GM18508 (cell line): ENCODE measurements around the gene DCAKD.

Experiments used
- ATAC-seq: cut with Tn5 transposase; IDR thresholded peaks from one replicate; pipeline ENCODE4 v1.9.1; 2021; ENCODE audit warnings: moderate number of reproducible peaks; ENCODE audit not compliant: insufficient read depth, unreplicated experiment

Gene DCAKD

DNA sequence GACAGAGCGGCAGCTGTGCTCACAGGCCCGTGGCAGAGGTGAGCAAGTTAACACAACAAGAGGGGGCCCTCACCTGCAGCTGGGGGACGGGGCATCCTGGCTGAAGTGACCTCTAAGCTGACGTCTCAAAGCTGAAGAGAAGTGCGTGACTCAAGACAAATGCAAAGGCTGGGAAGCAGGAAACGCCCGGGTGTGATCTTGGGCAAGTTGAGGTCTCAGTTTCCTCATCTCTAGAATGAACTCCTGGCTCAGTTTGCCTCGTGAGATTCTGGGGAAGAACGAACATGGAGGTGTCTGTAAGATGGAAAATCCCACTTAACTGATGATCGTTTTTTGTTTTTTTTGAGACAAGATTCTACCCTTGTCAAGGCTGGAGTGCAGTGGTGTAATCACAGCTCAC lies 43.2 kb downstream of the DCAKD start:
- ATAC-seq = no peak

DNA sequence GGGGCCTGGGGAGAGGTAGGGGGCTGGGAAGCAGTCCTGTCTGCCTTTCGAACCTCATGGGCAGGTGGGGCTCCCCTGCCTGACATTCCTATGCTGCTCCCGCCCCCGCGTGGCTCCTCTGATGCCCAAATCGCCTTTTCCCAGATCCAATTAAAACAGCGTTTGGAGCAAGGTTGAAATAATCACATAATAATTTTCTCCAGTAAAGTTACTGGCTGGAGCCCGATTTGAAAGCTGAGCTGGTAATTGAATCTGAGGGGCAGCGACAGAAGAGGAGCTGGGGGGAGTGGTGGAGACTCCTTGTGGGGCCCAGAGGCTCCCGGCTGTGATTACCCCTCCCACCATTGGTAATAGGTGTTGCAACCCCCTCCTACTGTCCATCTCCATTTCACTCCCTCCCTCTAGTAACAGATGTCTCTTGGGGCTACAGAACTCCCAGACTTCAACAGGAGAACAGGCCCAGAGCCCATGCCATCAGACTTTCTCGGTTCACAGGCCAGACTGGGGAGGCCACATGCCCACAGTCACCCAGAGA lies 44.4 kb downstream of the DCAKD start:
- no peak for ATAC-seq

DNA sequence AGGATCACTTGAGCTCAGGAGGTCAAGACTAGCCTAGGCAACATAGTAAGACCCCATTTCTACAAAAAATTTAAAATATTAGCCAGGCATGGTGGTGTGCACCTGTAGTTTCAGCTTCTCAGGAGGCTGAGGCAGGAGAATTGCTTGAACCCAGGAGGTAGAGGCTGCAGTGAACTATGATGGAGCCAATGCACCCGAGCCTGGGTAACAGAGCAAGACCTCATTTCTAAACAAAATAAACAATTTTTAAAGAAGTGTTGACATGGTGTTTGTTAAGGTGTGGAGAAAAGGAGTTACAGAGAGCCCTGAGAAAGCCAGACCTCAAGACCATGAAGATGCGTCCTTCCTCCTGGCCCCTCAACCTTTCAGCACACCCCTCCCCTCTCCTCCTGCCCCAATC lies 45.7 kb downstream of the DCAKD start:
- ATAC-seq = no peak

DNA sequence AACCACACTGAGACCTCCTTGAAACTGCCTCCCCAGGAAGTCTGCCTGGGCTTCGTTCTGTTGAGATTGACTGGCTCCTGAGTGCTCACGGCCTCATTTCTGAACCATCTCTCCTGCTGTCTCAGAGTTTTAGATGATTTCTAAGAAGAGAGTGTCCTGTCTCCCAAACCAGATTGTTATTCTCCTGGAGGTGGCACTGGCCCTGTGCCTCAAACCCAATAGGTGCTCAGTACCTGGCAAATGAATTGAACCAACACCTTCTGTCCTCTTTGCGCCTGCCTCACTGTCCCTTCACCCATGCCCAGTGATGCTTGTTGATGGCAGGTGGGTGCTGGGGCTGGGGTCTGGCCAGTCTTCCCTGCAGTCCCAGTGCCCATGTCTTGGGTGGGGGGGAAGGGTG lies 47.0 kb downstream of the DCAKD start:
- ATAC-seq = no peak

DNA sequence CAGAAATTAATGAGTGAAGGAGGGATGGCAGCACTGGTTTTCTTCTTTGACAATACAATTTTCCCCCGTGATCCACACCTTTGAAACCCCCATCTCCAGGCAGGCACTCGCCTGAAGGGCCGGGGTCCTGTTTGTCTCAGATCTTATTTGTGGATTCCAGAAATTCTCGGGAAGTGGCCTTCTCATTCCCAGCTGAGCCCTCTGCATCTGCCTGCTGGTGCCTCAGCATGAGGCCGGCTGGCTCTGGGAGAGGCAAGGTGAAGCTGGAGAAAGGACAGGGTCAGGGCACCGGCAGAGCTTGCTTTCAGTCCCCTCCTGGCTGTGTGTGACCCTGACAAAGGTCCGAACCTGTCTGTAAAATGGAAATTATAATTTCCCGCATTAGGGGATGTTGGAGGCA lies 47.6 kb downstream of the DCAKD start:
- no peak for ATAC-seq

DNA sequence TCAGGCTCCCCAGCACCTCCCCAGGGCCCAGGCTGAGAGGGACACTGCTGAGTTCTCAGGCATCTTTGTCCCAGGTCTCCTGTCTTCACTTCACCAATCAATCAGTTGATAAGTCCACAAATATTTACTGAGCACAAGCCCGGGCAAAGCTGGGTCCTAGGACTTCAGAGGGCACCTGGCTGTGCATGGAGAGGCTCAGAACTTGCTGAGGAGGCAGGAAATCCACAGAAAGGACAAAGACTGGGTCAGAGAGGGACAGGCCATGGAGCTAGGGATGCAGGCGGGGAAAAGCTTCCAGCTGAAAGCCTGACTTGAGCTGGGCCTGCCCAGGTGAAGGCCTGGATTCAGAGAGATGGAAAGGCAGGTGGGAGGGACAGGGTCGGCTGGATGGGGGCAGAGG lies 50.1 kb downstream of the DCAKD start:
- ATAC-seq = no peak

DNA sequence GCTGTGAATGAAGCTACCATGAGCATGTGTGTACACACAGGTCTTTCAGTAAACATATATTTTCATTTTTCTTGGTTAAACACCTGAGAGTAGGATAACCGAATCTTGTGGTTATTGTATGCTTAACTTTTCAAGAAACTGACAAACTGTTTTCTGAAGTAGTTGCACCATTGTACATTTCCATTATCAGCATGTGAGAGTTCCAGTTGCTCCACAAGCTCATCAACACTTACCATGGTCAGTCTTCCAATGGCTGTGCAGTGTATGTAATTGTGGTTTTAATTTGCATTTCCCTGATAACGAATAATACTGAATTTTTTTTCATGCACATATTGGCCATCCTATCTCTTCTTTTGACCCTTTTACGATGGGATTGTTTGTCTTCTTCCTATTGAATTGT lies 52.0 kb downstream of the DCAKD start:
- ATAC-seq = no peak

DNA sequence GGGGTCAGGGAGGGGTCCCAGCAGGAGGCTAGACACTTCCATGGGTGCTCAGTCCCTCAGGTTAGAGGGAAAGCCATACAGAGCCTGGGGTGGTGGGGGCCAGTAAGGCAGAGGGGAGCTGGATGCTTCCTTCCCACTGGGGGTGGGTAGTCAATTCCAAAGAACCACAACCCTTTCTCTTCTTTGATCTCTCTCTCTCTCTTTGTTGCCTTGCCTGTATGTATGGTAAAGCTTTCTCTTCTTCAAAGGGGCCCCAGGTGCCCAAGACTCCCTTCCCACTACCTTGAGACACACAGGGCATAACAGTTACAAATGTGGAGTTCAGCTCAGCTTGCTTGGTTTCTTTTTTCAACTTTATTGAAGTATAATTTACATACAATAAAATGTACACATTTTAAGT lies 52.8 kb downstream of the DCAKD start:
- no peak for ATAC-seq

DNA sequence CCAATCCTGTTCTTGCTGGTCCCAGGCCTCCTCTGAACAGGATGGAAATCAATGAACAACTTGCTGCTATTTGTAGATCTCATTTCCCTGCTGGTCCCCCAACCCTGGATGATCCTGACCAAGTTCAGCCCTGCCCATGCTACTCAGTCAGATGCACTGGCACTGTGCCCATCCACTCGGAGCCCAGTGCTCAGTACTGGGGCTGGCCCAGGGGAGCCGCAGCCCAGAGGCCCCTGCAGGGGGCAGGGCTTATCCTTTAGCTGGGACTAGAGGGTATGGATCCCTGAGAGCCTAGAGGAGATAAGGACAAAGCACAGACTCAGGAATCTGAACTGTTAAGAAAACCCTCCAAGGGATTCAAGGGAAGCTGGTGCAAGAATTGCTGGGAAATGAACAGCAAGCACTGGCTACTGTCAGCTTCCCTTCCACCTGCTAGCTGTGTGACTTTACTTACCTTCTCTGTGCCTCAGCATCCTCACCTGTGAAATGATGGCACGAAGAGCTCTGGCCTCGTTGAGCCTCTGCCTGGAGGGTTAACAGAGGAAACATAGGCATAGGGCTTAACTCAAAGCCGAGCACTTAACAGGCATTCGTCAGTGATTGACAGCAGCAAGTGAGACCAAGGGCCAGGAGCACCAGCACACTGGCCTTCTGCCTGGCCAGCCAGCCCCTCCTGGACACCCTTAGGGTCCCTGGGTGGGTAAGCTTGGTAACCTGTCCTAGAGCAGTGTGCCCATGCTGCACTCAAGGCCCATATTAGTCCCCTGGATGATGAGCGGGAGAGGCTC lies 53.5 kb downstream of the DCAKD start:
- ATAC-seq = no peak

DNA sequence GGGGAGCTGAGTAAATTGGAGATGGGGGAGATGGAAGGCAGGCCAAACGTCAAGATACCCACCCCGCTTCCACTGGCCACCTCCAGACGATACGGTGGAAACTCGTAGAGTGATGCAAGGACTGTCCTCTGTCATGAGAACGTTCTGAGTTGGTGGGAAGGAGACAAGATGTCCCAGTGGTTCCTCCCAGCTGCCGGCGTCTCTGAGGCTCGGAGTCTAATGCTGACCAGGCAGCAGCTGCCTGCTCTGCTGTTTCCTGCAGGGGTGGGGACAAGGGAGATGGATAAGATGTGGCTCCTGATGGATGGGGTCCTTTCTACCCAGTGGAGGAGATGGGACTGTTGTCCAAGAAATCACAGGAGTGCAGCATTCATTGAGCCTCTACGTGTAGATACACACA lies 55.1 kb downstream of the DCAKD start:
- ATAC-seq = no peak

DNA sequence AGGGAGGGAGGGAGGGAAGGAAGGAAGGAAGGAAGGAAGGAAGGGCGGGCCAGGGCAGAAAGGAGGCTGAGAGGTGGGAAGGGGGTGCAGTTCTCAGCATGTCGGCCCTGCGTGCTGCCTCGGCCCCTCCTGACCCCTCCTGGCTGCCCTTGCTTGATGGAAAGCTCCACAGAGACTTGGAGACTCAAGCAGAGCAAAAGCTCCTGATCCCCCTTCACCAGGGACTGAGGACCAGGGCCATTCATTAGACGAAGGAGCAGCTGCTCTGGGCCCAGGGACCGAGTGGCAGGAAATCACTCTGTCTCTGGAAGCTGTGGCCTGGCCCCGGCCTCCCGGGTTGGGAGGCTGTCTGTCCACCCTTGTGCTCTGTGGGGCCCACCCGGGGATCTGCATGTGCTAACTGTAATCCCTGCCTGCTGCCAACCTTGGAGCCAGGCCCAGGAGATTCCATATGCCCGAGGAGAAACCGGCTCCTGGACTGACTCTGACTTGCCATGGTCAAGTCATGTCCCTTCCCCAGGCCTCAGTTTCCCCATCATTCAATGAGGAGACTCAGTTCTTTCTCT lies 55.9 kb downstream of the DCAKD start:
- ATAC-seq = no peak

DNA sequence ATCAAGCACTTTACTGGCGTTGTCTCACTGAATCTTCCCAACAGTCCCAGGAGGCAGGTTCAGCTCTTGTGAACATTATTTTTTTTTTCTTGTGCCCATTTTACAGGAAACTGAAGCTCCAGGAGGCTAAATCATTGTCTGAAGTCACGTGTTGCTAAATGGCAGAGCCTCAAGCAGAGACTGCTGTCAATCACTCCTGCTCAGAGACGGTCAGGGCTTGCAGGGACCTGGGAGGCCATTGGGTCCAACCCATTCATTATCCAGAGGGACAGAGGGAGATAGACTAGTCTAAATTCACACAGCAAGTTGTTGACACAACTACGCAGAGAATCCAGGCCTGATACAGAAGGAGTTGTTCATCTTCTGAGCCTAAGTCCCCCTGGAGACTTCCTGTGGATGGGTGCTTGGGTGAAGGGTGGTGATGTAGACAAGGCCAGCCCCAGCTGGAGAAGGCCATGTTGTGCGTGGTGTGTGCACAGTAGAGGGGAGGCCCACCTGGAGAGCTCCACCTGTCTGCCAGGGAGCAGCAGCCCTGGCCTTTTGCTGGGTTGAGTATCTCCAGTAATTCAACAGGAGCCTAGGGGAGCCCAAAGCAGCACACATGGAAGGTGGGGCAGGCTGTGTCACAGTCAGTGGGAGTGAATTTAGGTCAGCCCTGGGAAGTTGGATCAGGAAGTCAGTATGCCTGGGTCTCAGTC lies 59.0 kb downstream of the DCAKD start:
- ATAC-seq = no peak

DNA sequence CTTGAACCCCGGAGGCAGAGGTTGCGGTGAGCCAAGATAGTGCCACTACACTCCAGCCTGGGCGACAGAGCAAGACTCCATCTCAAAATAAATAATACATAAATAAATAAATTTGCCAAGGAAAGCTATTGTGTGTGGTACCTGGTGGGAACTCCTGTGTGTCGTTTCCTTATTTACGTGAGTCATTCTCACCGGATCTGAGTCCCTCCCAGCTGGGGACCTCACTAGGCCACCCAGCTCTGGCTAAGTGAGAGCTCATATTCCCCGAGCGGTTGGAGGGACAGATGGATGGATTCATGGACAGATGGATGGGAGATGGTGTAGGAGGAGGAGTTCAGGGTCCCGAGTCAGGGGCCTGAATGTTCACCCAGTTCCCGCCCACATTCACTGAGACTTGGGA lies 60.4 kb downstream of the DCAKD start:
- ATAC-seq = no peak

DNA sequence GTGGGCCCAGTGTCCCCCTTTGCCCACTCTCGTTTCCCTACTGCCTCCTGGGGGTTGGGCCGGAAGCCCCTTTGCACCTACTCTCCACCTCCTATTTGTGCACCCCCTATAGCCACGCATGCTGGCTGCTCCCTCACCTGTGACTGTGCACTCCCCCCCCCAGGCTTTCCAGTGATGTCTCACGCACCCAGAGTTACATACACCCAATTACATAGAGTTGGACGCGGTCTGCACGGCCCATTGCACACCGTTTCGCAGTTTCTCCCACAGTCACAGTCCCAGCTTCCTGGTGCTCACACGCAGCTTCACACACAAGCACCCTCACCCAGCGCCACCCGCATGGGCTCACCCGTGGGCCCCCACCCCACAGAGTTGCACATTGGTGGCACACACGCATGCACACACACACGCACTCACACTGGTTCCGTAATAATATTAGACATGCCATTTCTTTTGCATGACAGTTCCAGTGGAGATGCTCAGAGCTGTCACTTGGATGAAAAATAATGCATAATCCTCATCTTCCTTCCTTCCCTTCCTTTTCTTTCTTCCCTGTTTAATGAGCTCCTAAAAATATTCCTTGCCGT lies 61.8 kb downstream of the DCAKD start:
- no peak for ATAC-seq

DNA sequence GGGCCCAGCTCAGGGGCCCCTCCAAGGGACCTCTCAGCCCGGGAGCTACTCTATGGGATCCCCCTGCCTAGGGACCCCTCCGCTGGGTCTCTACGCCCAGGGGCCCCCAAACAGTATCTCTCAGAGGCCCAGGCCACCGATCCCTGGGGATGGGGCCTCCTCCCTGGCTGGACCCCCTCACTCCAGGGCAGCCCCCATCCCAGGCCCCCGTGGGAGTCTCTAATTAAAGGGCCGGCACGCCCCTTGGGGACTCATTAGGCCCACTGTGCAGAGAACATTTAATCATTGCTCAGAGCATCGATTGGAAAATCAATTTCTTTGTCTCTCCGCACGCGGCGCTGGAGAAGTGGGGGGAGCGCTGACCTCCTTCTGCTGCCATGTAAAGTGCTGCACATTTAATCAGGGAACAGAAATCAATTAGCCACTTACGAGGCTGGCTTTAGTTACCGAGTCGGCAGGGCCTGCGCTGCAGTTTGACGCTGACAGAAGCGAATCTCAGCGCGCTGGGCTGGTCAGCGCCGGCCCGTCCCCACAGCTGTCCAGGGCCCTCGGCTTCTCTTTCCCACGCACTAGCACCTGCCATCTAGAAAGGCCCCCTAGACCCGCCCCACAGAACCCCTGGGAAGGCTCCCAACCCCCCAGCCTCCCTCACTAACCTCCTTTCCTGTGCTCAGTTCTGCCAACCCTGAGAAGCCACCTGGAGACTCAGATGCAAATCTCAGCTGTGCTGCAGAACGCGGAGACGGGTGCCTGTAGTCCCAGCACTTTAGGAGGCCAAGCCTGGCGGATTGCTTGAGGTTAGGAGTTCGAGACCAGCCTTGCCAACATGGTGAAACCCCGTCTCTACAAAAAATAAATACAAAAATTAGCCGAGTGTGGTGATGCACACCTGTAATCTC lies 63.1 kb downstream of the DCAKD start:
- no peak for ATAC-seq

DNA sequence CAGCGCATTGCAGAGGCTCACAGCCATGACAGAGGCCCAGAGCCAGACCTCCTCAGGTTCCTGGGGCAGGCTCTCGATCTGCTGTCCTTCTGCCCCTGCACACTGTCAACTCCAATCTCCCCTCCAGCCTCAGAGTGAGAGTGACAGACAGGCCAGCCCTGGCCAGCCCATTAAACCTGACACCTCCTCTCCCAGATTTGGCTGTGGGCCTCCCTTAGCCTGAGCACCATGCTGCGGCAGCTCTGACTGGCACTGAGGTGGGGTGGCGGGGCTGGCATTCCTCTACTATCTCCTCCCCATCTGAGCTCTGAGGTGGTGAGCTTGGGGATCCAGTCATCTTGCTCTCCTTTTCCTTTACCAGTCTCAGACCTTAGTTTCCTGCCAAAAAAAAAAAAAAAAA lies 67.9 kb downstream of the DCAKD start:
- no peak for ATAC-seq

DNA sequence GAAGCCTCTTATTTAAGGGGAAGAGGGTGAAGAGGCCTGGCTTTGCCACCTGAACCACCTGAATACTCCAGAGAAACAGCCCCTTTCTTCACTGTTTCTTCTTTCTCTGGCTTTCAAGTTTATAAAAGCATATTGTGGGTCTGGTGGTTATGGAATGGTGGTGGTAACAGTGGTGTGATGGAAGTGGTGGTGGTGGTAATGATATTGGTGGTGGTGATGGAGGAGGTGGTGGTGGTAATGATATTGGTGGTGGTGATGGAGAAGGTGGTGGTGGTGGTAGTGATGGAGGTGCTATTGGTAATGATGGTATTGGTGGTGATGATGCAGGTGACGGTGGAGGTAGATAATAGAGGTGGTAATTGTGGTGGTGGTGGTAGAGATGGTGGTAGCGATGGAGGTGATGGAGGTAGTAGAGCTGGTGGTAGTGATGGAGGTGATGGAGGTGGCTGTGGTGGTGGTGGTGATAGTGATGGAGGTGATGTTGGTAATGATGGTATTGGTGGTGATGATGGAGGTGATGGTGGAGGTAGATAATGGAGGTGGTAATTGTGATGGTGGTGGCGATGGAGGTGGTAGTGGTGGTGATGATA lies 69.2 kb downstream of the DCAKD start:
- no peak for ATAC-seq

DNA sequence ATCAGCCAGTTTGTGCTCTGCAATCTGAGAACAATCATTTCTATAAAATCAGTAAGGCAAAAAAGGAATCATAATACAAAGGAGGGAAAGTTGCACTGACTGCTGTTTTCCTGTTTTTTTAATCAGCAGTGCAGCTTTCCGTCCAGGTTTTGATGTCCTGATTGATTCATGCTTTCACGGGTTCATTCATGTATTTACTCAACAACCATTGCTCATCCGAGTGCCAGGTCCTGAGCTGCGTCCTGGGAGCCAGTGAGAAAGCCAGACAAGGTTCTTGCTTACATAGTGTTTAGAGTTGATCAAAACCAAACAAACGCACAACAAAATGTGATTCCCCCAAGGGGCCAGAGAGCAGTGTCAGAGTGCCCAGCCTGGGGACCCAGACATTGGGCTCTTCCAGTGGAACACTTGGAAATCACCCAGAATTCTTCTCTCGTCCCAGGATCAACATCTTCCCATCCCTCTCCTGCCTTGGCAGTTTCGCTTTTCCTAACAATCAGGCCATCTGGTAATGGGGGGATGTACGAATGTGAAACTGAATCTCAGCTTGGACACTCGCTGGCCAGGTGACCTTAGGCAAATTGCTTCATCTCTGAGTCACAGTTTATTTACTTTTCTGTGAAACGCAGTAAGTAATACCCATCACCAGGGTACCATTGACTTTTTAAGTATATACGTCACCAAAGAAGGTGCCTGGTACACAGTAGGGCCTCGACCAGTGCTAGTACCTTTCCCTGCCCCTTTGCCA lies 70.0 kb downstream of the DCAKD start:
- no peak for ATAC-seq

DNA sequence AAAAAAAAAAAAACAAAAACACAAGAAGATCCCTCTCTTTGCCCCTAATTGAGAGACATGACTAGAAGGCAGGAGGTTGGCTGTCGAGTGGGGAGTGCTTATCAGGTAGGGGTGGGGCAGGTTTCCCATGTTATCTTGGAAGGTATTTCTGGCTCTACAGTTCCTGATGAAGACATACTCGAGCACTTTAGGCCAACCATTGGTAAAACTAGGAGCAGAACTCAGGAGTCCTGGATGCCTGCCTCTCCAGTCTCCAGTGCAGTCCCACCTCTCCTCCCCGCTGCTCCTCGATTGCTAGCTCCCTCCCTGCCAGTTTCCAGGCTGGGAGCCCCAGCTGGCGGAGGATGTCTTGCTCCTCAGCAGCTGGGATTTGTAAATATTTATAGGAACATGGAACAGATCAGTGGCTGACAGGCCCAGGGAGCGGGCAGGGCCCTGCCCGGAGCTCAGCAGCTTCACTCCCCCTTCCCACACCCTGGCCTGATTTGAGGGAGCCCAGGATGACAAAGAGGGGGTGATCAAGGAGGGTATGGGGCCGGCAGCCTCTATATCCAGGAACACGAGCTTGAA lies 71.9 kb downstream of the DCAKD start:
- no peak for ATAC-seq
